ENCODE data around the gene GOSR1.

- TF ChIP-seq POLR2A (IDR thresholded peaks at IDR 0.05): no peak
- TF ChIP-seq, protein P1, sequence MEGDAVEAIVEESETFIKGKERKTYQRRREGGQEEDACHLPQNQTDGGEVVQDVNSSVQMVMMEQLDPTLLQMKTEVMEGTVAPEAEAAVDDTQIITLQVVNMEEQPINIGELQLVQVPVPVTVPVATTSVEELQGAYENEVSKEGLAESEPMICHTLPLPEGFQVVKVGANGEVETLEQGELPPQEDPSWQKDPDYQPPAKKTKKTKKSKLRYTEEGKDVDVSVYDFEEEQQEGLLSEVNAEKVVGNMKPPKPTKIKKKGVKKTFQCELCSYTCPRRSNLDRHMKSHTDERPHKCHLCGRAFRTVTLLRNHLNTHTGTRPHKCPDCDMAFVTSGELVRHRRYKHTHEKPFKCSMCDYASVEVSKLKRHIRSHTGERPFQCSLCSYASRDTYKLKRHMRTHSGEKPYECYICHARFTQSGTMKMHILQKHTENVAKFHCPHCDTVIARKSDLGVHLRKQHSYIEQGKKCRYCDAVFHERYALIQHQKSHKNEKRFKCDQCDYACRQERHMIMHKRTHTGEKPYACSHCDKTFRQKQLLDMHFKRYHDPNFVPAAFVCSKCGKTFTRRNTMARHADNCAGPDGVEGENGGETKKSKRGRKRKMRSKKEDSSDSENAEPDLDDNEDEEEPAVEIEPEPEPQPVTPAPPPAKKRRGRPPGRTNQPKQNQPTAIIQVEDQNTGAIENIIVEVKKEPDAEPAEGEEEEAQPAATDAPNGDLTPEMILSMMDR (IDR thresholded peaks at IDR 0.05): no peak
These were observed 537 bp downstream of the GOSR1 start for GRCh38 chr17:30477774-30478115.
